ENCODE data around the gene OGFOD3.
"Not testable (repeated sequence)": the region's sequence is repeated elsewhere in the genome, so short reads cannot be mapped to it uniquely, and the experiment has no call there.

DNA sequence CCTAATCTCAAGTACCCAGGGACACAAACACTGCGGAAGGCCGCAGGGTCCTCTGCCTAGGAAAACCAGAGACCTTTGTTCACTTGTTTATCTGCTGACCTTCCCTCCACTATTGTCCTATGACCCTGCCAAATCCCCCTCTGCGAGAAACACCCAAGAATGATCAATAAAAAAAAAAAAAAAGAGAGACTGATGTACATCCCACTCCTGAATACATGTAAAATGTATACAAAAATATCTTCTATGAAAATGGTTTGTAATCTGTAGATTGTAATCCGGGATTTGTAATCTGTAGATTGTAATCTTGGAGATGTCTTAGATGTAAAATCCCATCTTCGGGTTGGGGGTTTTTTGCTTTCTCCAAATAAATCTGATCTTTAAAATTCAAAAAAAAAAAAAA, 41.1 kb downstream of the OGFOD3 start:
- TF ChIP-seq POLR2A (IDR thresholded peaks at IDR 0.05; ENCODE audit: low read depth, low read length); SPI1 (IDR thresholded peaks at IDR 0.05; ENCODE audit: low read depth, low read length); POLR2AphosphoS5 (IDR thresholded peaks at IDR 0.05; ENCODE audit: low read depth, low read length); TAF1 (IDR thresholded peaks at IDR 0.05; ENCODE audit: low read depth, low read length); PAX5 (IDR thresholded peaks at IDR 0.05; ENCODE audit: insufficient read depth, low read length, severe bottlenecking); POU2F2 (IDR thresholded peaks at IDR 0.05; ENCODE audit: low read depth, low read length): not testable (repeated sequence)

Measured in GM12891 (cell line).